K562 (cell line): ENCODE results near the gene PRELID3B. TPM values are rescaled to one million over a fixed set of nuclear protein-coding genes. Genes with fewer than 3 reads are reported as not detected.

ENCODE experiments used
- ATAC-seq: fragments of 200-7000 bp; cut with Tn5 transposase; 3 replicates; pipeline ENCODE4 v1.9.1; 2020; ENCODE audit warnings: moderate library complexity
- BruUV-seq: library from RNA; stranded (reverse); fragments of 400-500 nt; replicated peaks from 2 replicates; lab custom pipeline; 2021; lab: Mats Ljungman, UMichigan
- CTCF ChIA-PET: fragments of 300-600 bp; formaldehyde crosslinking; extraction: SDS; loops from one replicate; lab custom pipeline; 2021; ENCODE audit warnings: low intra/inter-chr PET ratio; lab: Yijun Ruan, JAX
- POLR2A ChIA-PET: fragments of 300-600, 350-650 bp; sonication (Branson Sonifier 250); formaldehyde crosslinking; extraction: SDS; loops from one replicate; lab custom pipeline; 2021; ENCODE audit warnings: antibody characterized with exemption, inconsistent platforms; lab: Yijun Ruan, JAX
- DNase-seq, 4 experiments: peaks; one replicate each; pipeline versions ENCODE4 v3.0.0 to v3.0.0-alpha.2; 2011 to 2018; ENCODE audit warnings: low spot score in 3 of 4, mixed read lengths in 3 of 4; ENCODE audit errors: extremely low read depth in 1 of 4
- FAIRE-seq: peaks from 2 replicates; lab custom pipeline; 2011; peaks lifted over from hg19 to GRCh38; lab: Jason Lieb, UNC
- H2AFZ ChIP-seq: 2 replicates; pipeline ENCODE4 v1.6.0; 2011; ENCODE audit warnings: low read depth, low read length, control low read depth, inconsistent platforms
- H3K27ac ChIP-seq: fragments of 200-600 bp; 3 replicates; pipeline ENCODE4 v1.8.0; 2011; ENCODE audit warnings: low read depth, mild to moderate bottlenecking, control low read depth, inconsistent platforms, low read length, moderate library complexity, mixed read lengths; ENCODE audit errors: extremely low read depth
- H3K27me3 ChIP-seq, 2 experiments: fragments of 300-600 bp in 1 of 2; 2 replicates in 1 of 2; 3 replicates in 1 of 2; pipeline versions ENCODE4 v1.6.0 to v1.8.0; 2011; ENCODE audit warnings: inconsistent platforms in 2 of 2, low read length in 2 of 2, mild to moderate bottlenecking in 1 of 2, mixed read lengths in 1 of 2, moderate library complexity in 1 of 2; ENCODE audit not compliant: control insufficient read depth in 2 of 2, insufficient read depth in 2 of 2
- H3K36me3 ChIP-seq: fragments of 300-600 bp; 3 replicates; pipeline ENCODE4 v1.8.0; 2011; ENCODE audit warnings: mild to moderate bottlenecking, low read length, inconsistent platforms; ENCODE audit not compliant: control insufficient read depth, insufficient read depth
- H3K4me1 ChIP-seq, 2 experiments: fragments of 200-600 bp in 1 of 2; replicated peaks in 1 of 2; 2 replicates in 1 of 2; 3 replicates in 1 of 2; pipeline versions ENCODE4 v1.5.1 to v1.8.0; 2011; ENCODE audit warnings: inconsistent platforms in 2 of 2, low read length in 2 of 2, mild to moderate bottlenecking in 1 of 2, mixed read lengths in 1 of 2, moderate library complexity in 1 of 2; ENCODE audit not compliant: control insufficient read depth in 2 of 2, insufficient read depth in 2 of 2
- H3K4me2 ChIP-seq: 2 replicates; pipeline ENCODE4 v1.6.1; 2011; ENCODE audit warnings: low read length, control low read depth, inconsistent platforms, mixed read lengths; ENCODE audit not compliant: insufficient read depth
- H3K4me3 ChIP-seq: fragments of 200-600 bp; sonication (generic), shearing (Covaris generic); 2 replicates; pipeline ENCODE4 v1.5.1; 2016; ENCODE audit warnings: control low read depth, inconsistent platforms
- H3K79me2 ChIP-seq: fragments of 200-600 bp; 3 replicates; pipeline ENCODE4 v1.8.0; 2011; ENCODE audit warnings: low read length, inconsistent platforms; ENCODE audit not compliant: control insufficient read depth, insufficient read depth
- H3K9ac ChIP-seq, 2 experiments: 2 replicates each; pipeline versions ENCODE4 v1.6.0 to v1.6.1; 2011; ENCODE audit warnings: low read depth in 2 of 2, low read length in 2 of 2, control low read depth in 1 of 2, inconsistent platforms in 1 of 2, mild to moderate bottlenecking in 1 of 2, mixed read lengths in 1 of 2; ENCODE audit not compliant: insufficient read depth in 1 of 2
- H3K9me1 ChIP-seq: one replicate; pipeline ENCODE4 v1.6.0; 2011; ENCODE audit warnings: inconsistent platforms, mild to moderate bottlenecking, low read length, moderate library complexity; ENCODE audit not compliant: control insufficient read depth, insufficient read depth
- H3K9me3 ChIP-seq: replicated peaks from 2 replicates; pipeline ENCODE4 v1.5.1; 2011; ENCODE audit warnings: low read depth, low read length, inconsistent platforms; ENCODE audit not compliant: control insufficient read depth, insufficient read depth
- H4K20me1 ChIP-seq: replicated peaks from 2 replicates; pipeline ENCODE4 v1.6.1; 2011; ENCODE audit warnings: low read length, inconsistent platforms, mixed read lengths; ENCODE audit not compliant: control insufficient read depth, insufficient read depth
- CEBPG ChIP-seq, 3 experiments: fragments of 200-800 bp in 1 of 3; sonication (Bioruptor generic) in 1 of 3; sonication (generic) in 1 of 3; formaldehyde crosslinking in 1 of 3; IDR thresholded peaks in 2 of 3; conservative IDR thresholded peaks in 1 of 3; 2 replicates each; pipeline versions ENCODE4 v1.6.1 to v1.8.0; 2016 to 2022; ENCODE audit warnings: missing compliant biosample characterization in 2 of 3, missing genetic modification characterization in 2 of 3, mild to moderate bottlenecking in 1 of 3, missing genetic modification reagents in 1 of 3
- FUS ChIP-seq: fragments of 200-400 bp; formaldehyde crosslinking; optimal IDR thresholded peaks from 2 replicates; pipeline ENCODE3; 2017; ENCODE audit warnings: low read depth, low read length
- HDAC3 ChIP-seq: fragments of 450-650 bp; IDR thresholded peaks from 2 replicates; pipeline ENCODE4 v1.6.1; 2018; ENCODE audit warnings: borderline replicate concordance, mild to moderate bottlenecking, moderate library complexity; ENCODE audit not compliant: partially characterized antibody
- HMGXB4 ChIP-seq: sonication (generic); formaldehyde crosslinking; IDR thresholded peaks from 2 replicates; pipeline ENCODE4 v1.8.1; 2023; ENCODE audit warnings: mild to moderate bottlenecking, missing genetic modification reagents
- JUND ChIP-seq, 2 experiments: IDR thresholded peaks; 2 replicates in 1 of 2; 3 replicates in 1 of 2; pipeline ENCODE4 v1.6.1; 2011; ENCODE audit warnings: borderline replicate concordance in 2 of 2, low read depth in 2 of 2, low read length in 2 of 2, improper control_type of control experiment in 1 of 2, missing biosample characterization in 1 of 2, missing genetic modification characterization in 1 of 2, missing genetic modification reagents in 1 of 2
- KHSRP ChIP-seq: fragments of 450-650 bp; IDR thresholded peaks from 2 replicates; pipeline ENCODE4 v1.6.1; 2017
- KLF10 ChIP-seq: fragments of 250-450 bp; sonication (Bioruptor Pico); IDR thresholded peaks from 2 replicates; pipeline ENCODE4 v1.6.1; 2021; ENCODE audit warnings: matching md5 sums
- MEF2A ChIP-seq: IDR thresholded peaks from 2 replicates; pipeline ENCODE4 v1.6.1; 2011; ENCODE audit warnings: low read depth, mild to moderate bottlenecking, low read length, moderate library complexity; ENCODE audit not compliant: control insufficient read depth
- MIER1 ChIP-seq: fragments of 450-650 bp; IDR thresholded peaks from 2 replicates; pipeline ENCODE4 v1.6.1; 2016; ENCODE audit warnings: antibody characterized with exemption, mild to moderate bottlenecking, low read depth
- POLR3G ChIP-seq: IDR thresholded peaks from 2 replicates; pipeline ENCODE4 v1.6.1; 2011; ENCODE audit not compliant: insufficient read length, insufficient replicate concordance; ENCODE audit errors: extremely low read depth
- STAT5A ChIP-seq: IDR thresholded peaks from 2 replicates; pipeline ENCODE4 v1.6.1; 2012; ENCODE audit warnings: low read length, inconsistent platforms, borderline replicate concordance
- WGBS: fragments of 100-300 bp; shearing (Covaris generic); methylation state at CpG from one replicate; pipeline ENCODE4 v1.1.6; 2016; ENCODE audit warnings: low coverage, mixed read lengths; ENCODE audit not compliant: insufficient coverage; ENCODE audit errors: missing lambda C conversion rate; 5-methylcytosine and 5-hydroxymethylcytosine counted together
- in situ Hi-C: fragments of 300-500 bp; cut with MboI; formaldehyde crosslinking; loops from 4 replicates; pipeline ENCODE4 v1.15.0; 2018; ENCODE audit warnings: inconsistent platforms, mixed read lengths
- intact Hi-C: fragments of 100-400 bp; cut with micrococcal nuclease; formaldehyde crosslinking; loops from 2 replicates; pipeline ENCODE4 v1.14.2; 2022
- polyA plus RNA-seq, 8 experiments: library from polyadenylated mRNA; depleted of rRNA in 4 of 8; stranded (reverse) in 5 of 8; unstranded in 3 of 8; fragments of >200 nt; fragmentation: Nextera tagmentation in 2 of 8; fragmentation: Illumina TruSeq in 1 of 8; extraction: Ambion mirVana in 2 of 8; extraction: Trizol in 1 of 8; gene quantifications; 2 replicates each; pipeline versions ENCODE4 v1.2.1 to v1.2.3, GENCODE V29; 2011 to 2014; ENCODE audit warnings: inconsistent platforms in 1 of 8, missing spikeins in 1 of 8
- total RNA-seq, 7 experiments: library from RNA; depleted of rRNA in 6 of 7; stranded (reverse); fragments of >200 nt in 6 of 7; fragmentation: Illumina TruSeq in 2 of 7; extraction: Trizol in 2 of 7; gene quantifications; 2 replicates each; pipeline versions ENCODE4 v1.2.1 to v1.2.3, GENCODE V29; 2011 to 2021; ENCODE audit warnings: low replicate concordance in 1 of 7
- TF ChIP-seq, protein P1 (sequence below): sonication (generic); formaldehyde crosslinking; IDR thresholded peaks from 2 replicates; pipeline ENCODE4 v1.8.0; 2022; ENCODE audit warnings: mild to moderate bottlenecking, missing genetic modification reagents
- TF ChIP-seq, protein P2 (sequence below), 2 experiments: fragments of 450-650 bp in 1 of 2; IDR thresholded peaks; 2 replicates each; pipeline ENCODE4 v1.6.1; 2011 to 2017; ENCODE audit warnings: low read depth in 2 of 2, antibody characterized with exemption in 1 of 2, borderline replicate concordance in 1 of 2, low read length in 1 of 2, mild to moderate bottlenecking in 1 of 2, mixed read lengths in 1 of 2; ENCODE audit not compliant: control insufficient read depth in 1 of 2

The PRELID3B gene
- total and polyA plus RNA-seq, 9 of the 15 experiments (the other 6 are each of a cell fraction or from before 2014, with no cell fraction given), result 77.0 to 186 (median 101) TPM

GRCh38 chr20:59033093-59033492 lies 9.5 kb downstream of the PRELID3B start:
- H3K4me2 ChIP-seq, result peak overlapping the region; percentile 75; the same call in 1 of the 2 replicates
- intact Hi-C loops, result loop anchor here (5.0 kb wide), 2 partner anchors 51 to 141 kb away; partner anchors contain the start of gene NELFCD
- DNase-seq (no peak), ATAC-seq (no peak), FAIRE-seq (no peak)
- H3K9me3 ChIP-seq, result no peaks in the 10 kb centered on the region
- POLR2A ChIA-PET, result interaction anchor here (0.5 to 4.5 kb wide), 5 partner anchors 9 to 329 kb away, joined by 3 to 31 read pairs (median 5); partner anchors contain the start of genes PRELID3B and TUBB1
- in situ Hi-C loops, result no loop called here
- BruUV-seq, result no TSS peak
- H3K4me1 ChIP-seq, result peaks cover 10 to 18% of the 10 kb centered on the region in 2 experiments; a peak in 4 of 5 replicates
- no peak overlapping the region for H2AFZ ChIP-seq
- WGBS, result 87% methylated on average over 1 of the region's 1 CpG
- H3K9me1 ChIP-seq, result no peaks in the 10 kb centered on the region
- peak overlapping the region in 1 of 2 experiments; percentile 56; a peak in 1 of 4 replicates for H3K9ac ChIP-seq
- no peaks in the 10 kb centered on the region for H3K27me3 ChIP-seq
- H3K79me2 ChIP-seq, result peaks cover 70% of the 10 kb centered on the region
- peak overlapping the region; percentile 96; the same call in 2 of the 3 replicates for H3K27ac ChIP-seq
- peaks cover 88% of the 10 kb centered on the region for H3K36me3 ChIP-seq
- CTCF ChIA-PET, result no interaction called here
- H4K20me1 ChIP-seq, result no peaks in the 10 kb centered on the region
- peak overlapping the region; percentile 84 for H3K4me3 ChIP-seq
- TF ChIP-seq STAT5A (no peak), CEBPG (CRISPR knock-in tag; IDR thresholded peaks at IDR 0.05) (no peak), CEBPG (tag; conservative IDR thresholded peaks at IDR 0.05 in 1 of 2, IDR thresholded peaks at IDR 0.05 in 1 of 2) (no peak), HDAC3 (no peak), KHSRP (no peak), MEF2A (no peak), FUS (no peak), KLF10 (CRISPR knock-in tag) (no peak), POLR3G (no peak), MIER1 (no peak), HMGXB4 (CRISPR knock-in tag) (no peak), JUND (IDR thresholded peaks at IDR 0.05; ENCODE audit: borderline replicate concordance, low read depth, low read length) (no peak), JUND (tag; IDR thresholded peaks at IDR 0.05; ENCODE audit: borderline replicate concordance, low read depth, low read length) (no peak)
- TF ChIP-seq, protein P1, sequence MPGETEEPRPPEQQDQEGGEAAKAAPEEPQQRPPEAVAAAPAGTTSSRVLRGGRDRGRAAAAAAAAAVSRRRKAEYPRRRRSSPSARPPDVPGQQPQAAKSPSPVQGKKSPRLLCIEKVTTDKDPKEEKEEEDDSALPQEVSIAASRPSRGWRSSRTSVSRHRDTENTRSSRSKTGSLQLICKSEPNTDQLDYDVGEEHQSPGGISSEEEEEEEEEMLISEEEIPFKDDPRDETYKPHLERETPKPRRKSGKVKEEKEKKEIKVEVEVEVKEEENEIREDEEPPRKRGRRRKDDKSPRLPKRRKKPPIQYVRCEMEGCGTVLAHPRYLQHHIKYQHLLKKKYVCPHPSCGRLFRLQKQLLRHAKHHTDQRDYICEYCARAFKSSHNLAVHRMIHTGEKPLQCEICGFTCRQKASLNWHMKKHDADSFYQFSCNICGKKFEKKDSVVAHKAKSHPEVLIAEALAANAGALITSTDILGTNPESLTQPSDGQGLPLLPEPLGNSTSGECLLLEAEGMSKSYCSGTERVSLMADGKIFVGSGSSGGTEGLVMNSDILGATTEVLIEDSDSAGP (CRISPR knock-in tag), result no peak
- TF ChIP-seq, protein P2, sequence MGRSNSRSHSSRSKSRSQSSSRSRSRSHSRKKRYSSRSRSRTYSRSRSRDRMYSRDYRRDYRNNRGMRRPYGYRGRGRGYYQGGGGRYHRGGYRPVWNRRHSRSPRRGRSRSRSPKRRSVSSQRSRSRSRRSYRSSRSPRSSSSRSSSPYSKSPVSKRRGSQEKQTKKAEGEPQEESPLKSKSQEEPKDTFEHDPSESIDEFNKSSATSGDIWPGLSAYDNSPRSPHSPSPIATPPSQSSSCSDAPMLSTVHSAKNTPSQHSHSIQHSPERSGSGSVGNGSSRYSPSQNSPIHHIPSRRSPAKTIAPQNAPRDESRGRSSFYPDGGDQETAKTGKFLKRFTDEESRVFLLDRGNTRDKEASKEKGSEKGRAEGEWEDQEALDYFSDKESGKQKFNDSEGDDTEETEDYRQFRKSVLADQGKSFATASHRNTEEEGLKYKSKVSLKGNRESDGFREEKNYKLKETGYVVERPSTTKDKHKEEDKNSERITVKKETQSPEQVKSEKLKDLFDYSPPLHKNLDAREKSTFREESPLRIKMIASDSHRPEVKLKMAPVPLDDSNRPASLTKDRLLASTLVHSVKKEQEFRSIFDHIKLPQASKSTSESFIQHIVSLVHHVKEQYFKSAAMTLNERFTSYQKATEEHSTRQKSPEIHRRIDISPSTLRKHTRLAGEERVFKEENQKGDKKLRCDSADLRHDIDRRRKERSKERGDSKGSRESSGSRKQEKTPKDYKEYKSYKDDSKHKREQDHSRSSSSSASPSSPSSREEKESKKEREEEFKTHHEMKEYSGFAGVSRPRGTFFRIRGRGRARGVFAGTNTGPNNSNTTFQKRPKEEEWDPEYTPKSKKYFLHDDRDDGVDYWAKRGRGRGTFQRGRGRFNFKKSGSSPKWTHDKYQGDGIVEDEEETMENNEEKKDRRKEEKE (IDR thresholded peaks at IDR 0.05; ENCODE audit: borderline replicate concordance in 1 of 2, control insufficient read depth in 1 of 2, low read depth in 2 of 2, low read length in 1 of 2), result no peak
